ENCODE results near the gene GAL. TPM values are rescaled to one million over a fixed set of nuclear protein-coding genes. Genes with fewer than 3 reads are reported as not detected.

The GAL gene
- total and polyA plus RNA-seq, 2 donors from 2014 or later: 0.31 TPM; not detected in 1

DNA sequence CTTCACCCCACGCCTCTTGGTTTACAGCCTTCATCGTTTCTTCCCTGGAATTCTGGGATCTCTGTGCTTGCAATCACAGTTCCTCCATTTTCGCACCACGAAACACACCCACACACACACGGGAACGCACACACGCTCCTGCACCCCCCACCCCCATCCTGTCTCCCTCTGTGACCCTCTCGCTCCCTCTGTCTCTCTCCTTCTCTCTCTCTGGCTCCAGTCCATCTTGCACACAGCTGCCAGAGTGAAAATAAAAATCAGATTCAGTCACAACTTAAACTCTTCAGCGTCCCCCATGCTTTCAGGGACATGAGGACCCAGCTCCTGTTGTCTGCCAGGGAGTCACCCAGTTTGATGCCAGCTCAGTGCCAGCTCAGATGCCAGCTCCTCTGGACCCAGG is 3.0 kb downstream of the GAL start:
- DNase-seq: no peak
- no peak overlapping the region for H3K4me3 ChIP-seq (ENCODE audit: low read length in 3 of 3)
- H3K9me3 ChIP-seq (ENCODE audit: control insufficient read depth in 2 of 3, insufficient read depth in 1 of 3, low read length in 3 of 3): no peaks in the 10 kb centered on the region

DNA sequence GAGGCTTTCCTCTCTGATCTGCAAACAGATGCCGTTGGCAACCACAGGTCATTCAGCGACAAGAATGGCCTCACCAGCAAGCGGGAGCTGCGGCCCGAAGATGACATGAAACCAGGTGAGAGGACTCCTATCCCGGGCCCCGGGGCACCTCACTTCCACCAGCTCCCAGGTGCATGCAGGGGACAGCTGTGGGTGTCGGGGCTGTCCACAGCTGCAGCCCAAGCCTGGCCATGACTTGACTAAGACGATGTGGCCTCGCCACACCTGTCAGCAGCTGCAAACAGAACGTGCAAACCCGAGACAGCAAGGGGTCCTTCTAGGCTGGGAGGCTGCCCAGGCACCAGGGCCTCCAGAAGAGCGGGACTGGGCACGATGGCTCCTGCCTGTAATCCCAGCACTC is 3.6 kb downstream of the GAL start:
- TF ChIP-seq, protein P1, sequence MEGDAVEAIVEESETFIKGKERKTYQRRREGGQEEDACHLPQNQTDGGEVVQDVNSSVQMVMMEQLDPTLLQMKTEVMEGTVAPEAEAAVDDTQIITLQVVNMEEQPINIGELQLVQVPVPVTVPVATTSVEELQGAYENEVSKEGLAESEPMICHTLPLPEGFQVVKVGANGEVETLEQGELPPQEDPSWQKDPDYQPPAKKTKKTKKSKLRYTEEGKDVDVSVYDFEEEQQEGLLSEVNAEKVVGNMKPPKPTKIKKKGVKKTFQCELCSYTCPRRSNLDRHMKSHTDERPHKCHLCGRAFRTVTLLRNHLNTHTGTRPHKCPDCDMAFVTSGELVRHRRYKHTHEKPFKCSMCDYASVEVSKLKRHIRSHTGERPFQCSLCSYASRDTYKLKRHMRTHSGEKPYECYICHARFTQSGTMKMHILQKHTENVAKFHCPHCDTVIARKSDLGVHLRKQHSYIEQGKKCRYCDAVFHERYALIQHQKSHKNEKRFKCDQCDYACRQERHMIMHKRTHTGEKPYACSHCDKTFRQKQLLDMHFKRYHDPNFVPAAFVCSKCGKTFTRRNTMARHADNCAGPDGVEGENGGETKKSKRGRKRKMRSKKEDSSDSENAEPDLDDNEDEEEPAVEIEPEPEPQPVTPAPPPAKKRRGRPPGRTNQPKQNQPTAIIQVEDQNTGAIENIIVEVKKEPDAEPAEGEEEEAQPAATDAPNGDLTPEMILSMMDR (IDR thresholded peaks at IDR 0.05; ENCODE audit: borderline replicate concordance, extremely low read depth, insufficient read depth): no peak
- H3K36me3 ChIP-seq (ENCODE audit: control insufficient read depth in 2 of 3, insufficient read depth in 3 of 3, low read length in 3 of 3): no peaks in the 10 kb centered on the region
- no peak overlapping the region for H3K27ac ChIP-seq (ENCODE audit: low read depth in 2 of 2, low read length in 2 of 2)
- intact Hi-C loops (cut with DNase I): no loop called here
- no peak overlapping the region for H3K4me3 ChIP-seq (ENCODE audit: low read length in 3 of 3)
- H3K9ac ChIP-seq (ENCODE audit: low read length in 3 of 3): no peak overlapping the region
- H3K27me3 ChIP-seq (ENCODE audit: control insufficient read depth, insufficient read depth, low read length): peaks cover 10% of the 10 kb centered on the region
- H3K4me1 ChIP-seq (ENCODE audit: control insufficient read depth in 2 of 3, insufficient read depth in 2 of 3, low read depth in 1 of 3, low read length in 3 of 3): no peaks in the 10 kb centered on the region
- FAIRE-seq: no peak
- no peak for DNase-seq
- no peaks in the 10 kb centered on the region for H3K9me3 ChIP-seq (ENCODE audit: control insufficient read depth in 2 of 3, insufficient read depth in 1 of 3, low read length in 3 of 3)

More for the DNA sequence above, 3.0 kb downstream of the GAL start:
- H3K9ac ChIP-seq (ENCODE audit: low read length in 3 of 3): no peak overlapping the region
- FAIRE-seq: no peak
- no peaks in the 10 kb centered on the region for H3K36me3 ChIP-seq (ENCODE audit: control insufficient read depth in 2 of 3, insufficient read depth in 3 of 3, low read length in 3 of 3)
- peaks cover 11% of the 10 kb centered on the region for H3K27me3 ChIP-seq (ENCODE audit: control insufficient read depth, insufficient read depth, low read length)
- no peak overlapping the region for H3K27ac ChIP-seq (ENCODE audit: low read depth in 2 of 2, low read length in 2 of 2)
- intact Hi-C loops (cut with DNase I): no loop called here
- H3K4me1 ChIP-seq (ENCODE audit: control insufficient read depth in 2 of 3, insufficient read depth in 2 of 3, low read depth in 1 of 3, low read length in 3 of 3): no peaks in the 10 kb centered on the region
- TF ChIP-seq, protein P1 (IDR thresholded peaks at IDR 0.05; ENCODE audit: borderline replicate concordance, extremely low read depth, insufficient read depth): no peak

DNA sequence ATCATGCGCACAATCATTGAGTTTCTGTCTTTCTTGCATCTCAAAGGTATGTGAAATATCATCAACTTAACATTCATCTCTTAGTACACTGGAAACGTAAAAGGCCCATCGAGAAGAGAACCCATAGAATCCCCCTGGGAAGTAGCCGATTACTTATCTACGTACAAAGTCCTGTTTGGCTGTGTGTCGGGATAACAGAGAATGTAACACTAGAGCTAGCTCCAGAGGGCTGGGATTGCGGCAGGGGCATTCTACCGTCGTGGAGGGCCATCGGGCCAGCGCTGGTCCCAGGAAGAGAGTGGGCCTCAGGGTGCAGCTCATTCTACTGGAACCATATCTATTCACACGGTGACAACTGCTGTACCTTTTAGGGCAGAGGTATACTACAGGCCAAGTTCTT is 4.5 kb downstream of the GAL start:
- H3K36me3 ChIP-seq (ENCODE audit: control insufficient read depth in 2 of 3, insufficient read depth in 3 of 3, low read length in 3 of 3): no peaks in the 10 kb centered on the region
- H3K9ac ChIP-seq (ENCODE audit: low read length in 3 of 3): no peak overlapping the region
- H3K9me3 ChIP-seq (ENCODE audit: control insufficient read depth in 2 of 3, insufficient read depth in 1 of 3, low read length in 3 of 3): no peaks in the 10 kb centered on the region
- FAIRE-seq: no peak
- no peak overlapping the region for H3K27ac ChIP-seq (ENCODE audit: low read depth in 2 of 2, low read length in 2 of 2)
- H3K4me3 ChIP-seq (ENCODE audit: low read length in 3 of 3): no peak overlapping the region
- H3K4me1 ChIP-seq (ENCODE audit: control insufficient read depth in 2 of 3, insufficient read depth in 2 of 3, low read depth in 1 of 3, low read length in 3 of 3): no peaks in the 10 kb centered on the region
- intact Hi-C loops (cut with DNase I): no loop called here
- TF ChIP-seq, protein P1 (IDR thresholded peaks at IDR 0.05; ENCODE audit: borderline replicate concordance, extremely low read depth, insufficient read depth): no peak
- peaks cover 8% of the 10 kb centered on the region for H3K27me3 ChIP-seq (ENCODE audit: control insufficient read depth, insufficient read depth, low read length)
- no peak for DNase-seq

All from kidney (tissue), 14 donors.